Stimulated activated CD8-positive, alpha-beta memory T cell treated with anti-CD3 and anti-CD28 coated beads, Interleukin-4, amount 100 ng/mL, for 4 hours (primary cell): ENCODE results near the gene FKBP8.

Experiments used
- DNase-seq, 2 donors: peaks; one replicate each; pipeline ENCODE4 v3.0.0-alpha.2; 2020; ENCODE audit warnings: low read depth in 2 of 2, low spot score in 1 of 2

The FKBP8 gene

GRCh38 chr19:18503337-18503970 lies 39.9 kb downstream of the FKBP8 start:
- no peak for DNase-seq

- DNase-seq = no peak
Observed at GRCh38 chr19:18502638-18503294, 40.6 kb downstream of the FKBP8 start.

GRCh38 chr19:18502246-18502637 lies 41.1 kb downstream of the FKBP8 start:
- no peak for DNase-seq

- DNase-seq = no peak
Observed at GRCh38 chr19:18501832-18502231, 41.5 kb downstream of the FKBP8 start.

- no peak for DNase-seq
Observed at GRCh38 chr19:18501351-18501750, 42.0 kb downstream of the FKBP8 start.

- no peak for DNase-seq
Observed at GRCh38 chr19:18500799-18501198, 42.6 kb downstream of the FKBP8 start.

- DNase-seq = no peak
Observed at GRCh38 chr19:18500376-18500775, 43.0 kb downstream of the FKBP8 start.

GRCh38 chr19:18499055-18499775 lies 44.2 kb downstream of the FKBP8 start:
- no peak for DNase-seq

GRCh38 chr19:18496980-18497256 lies 46.5 kb downstream of the FKBP8 start:
- DNase-seq = no peak

- DNase-seq = peak in 1 of 2 donors; percentile 37
Observed at GRCh38 chr19:18496167-18496979, 47.0 kb downstream of the FKBP8 start.

- DNase-seq = no peak
Observed at GRCh38 chr19:18495204-18495911, 48.0 kb downstream of the FKBP8 start.

- DNase-seq = no peak
Observed at GRCh38 chr19:18494267-18494607, 49.1 kb downstream of the FKBP8 start.

GRCh38 chr19:18493440-18494266 lies 49.7 kb downstream of the FKBP8 start:
- no peak for DNase-seq

GRCh38 chr19:18491995-18492953 lies 51.1 kb downstream of the FKBP8 start:
- no peak for DNase-seq

- no peak for DNase-seq
Observed at GRCh38 chr19:18490728-18491127, 52.6 kb downstream of the FKBP8 start.

GRCh38 chr19:18489627-18490184 lies 53.7 kb downstream of the FKBP8 start:
- DNase-seq = no peak

GRCh38 chr19:18488838-18489626 lies 54.3 kb downstream of the FKBP8 start:
- DNase-seq = no peak

- no peak for DNase-seq
Observed at GRCh38 chr19:18488403-18488723, 55.0 kb downstream of the FKBP8 start.
